ENCODE measurements around the gene UBE2F. TPM values are rescaled to one million over a fixed set of nuclear protein-coding genes. Genes with fewer than 3 reads are reported as not detected.

UBE2F gene
- total and polyA plus RNA-seq, 7 donors, result 50.7 to 115 (median 67.8) TPM

DNA sequence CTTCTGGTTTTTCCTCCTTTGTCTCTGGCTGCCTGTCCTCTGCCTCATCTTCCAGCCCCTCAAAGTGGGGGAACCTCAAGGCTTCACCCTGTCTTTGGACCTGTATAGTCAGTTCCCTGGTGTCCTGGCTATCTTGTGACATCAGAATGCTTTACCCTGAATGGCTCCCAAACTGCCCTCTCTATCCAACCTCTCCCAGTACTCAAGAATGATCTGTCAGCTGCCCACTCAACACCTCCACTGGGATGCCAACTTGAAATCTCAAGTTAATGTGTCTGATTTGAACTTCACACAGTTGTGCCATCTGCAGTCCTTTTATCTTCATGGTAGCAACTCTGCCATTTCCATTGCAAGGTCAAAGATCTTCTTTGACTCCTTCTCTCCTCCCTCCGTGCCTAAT is 43.8 kb downstream of the UBE2F start:
- Histone ChIP-seq H3K27ac (no peak overlapping the region), H3K9me3 (no peaks in the 10 kb centered on the region), H3K4me3 (no peak overlapping the region), H3K36me3 (no peaks in the 10 kb centered on the region), H3K27me3 (no peaks in the 10 kb centered on the region), H3K4me1 (no peaks in the 10 kb centered on the region)
- TF ChIP-seq EP300 (IDR thresholded peaks at IDR 0.05) (no peak), POLR2A (IDR thresholded peaks at IDR 0.05) (no peak), POLR2AphosphoS5 (IDR thresholded peaks at IDR 0.05) (no peak)
- TF ChIP-seq, protein P1, sequence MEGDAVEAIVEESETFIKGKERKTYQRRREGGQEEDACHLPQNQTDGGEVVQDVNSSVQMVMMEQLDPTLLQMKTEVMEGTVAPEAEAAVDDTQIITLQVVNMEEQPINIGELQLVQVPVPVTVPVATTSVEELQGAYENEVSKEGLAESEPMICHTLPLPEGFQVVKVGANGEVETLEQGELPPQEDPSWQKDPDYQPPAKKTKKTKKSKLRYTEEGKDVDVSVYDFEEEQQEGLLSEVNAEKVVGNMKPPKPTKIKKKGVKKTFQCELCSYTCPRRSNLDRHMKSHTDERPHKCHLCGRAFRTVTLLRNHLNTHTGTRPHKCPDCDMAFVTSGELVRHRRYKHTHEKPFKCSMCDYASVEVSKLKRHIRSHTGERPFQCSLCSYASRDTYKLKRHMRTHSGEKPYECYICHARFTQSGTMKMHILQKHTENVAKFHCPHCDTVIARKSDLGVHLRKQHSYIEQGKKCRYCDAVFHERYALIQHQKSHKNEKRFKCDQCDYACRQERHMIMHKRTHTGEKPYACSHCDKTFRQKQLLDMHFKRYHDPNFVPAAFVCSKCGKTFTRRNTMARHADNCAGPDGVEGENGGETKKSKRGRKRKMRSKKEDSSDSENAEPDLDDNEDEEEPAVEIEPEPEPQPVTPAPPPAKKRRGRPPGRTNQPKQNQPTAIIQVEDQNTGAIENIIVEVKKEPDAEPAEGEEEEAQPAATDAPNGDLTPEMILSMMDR (IDR thresholded peaks at IDR 0.05), result no peak
- WGBS, 2 donors, result 97 to 98% methylated on average over 1 of the region's 1 CpG
- intact Hi-C loops (cut with DNase I), result no loop called here
- DNase-seq, result no peak

GRCh38 chr2:238013806-238014205 is 47.0 kb downstream of the UBE2F start:
- Histone ChIP-seq H3K9me3 (no peaks in the 10 kb centered on the region), H3K27ac (no peak overlapping the region), H3K4me3 (no peak overlapping the region), H3K4me1 (no peaks in the 10 kb centered on the region), H3K36me3 (peaks cover 0 to 10% (median 3%) of the 10 kb centered on the region in 4 donors), H3K27me3 (no peaks in the 10 kb centered on the region)
- TF ChIP-seq POLR2AphosphoS5 (IDR thresholded peaks at IDR 0.05) (no peak), EP300 (IDR thresholded peaks at IDR 0.05) (no peak), POLR2A (IDR thresholded peaks at IDR 0.05) (no peak)
- TF ChIP-seq, protein P1 (IDR thresholded peaks at IDR 0.05), result no peak
- intact Hi-C loops (cut with DNase I), result no loop called here
- WGBS, 2 donors, result 96 to 97% methylated on average over 7 of the region's 7 CpGs
- no peak for DNase-seq

DNA sequence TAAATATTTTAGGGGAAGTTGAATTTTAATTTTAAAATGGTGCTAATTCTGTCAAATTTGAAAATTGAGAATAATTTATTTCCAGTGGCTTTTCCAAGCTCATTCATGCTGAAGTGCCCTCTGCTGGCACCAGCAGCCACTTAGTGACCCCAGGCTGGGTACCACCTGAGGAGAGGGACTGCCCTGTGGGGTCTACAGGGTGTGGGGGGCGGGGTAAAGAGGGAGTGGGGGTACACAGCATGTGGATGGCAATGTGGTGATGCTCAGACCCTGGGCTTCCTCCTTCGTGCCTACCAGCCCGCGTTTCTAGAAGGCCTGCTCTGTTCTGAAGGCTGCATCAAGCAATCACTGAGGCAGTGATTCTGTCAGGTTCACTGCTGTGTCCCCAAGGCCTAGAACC is 48.9 kb downstream of the UBE2F start:
- Histone ChIP-seq H3K27me3 (no peaks in the 10 kb centered on the region), H3K4me3 (no peak overlapping the region), H3K36me3 (peaks cover 0 to 10% (median 3%) of the 10 kb centered on the region in 4 donors), H3K27ac (no peak overlapping the region), H3K4me1 (no peaks in the 10 kb centered on the region), H3K9me3 (no peaks in the 10 kb centered on the region)
- 73 to 91% methylated on average over 4 of the region's 4 CpGs for WGBS, 2 donors
- DNase-seq, result no peak
- TF ChIP-seq, protein P1 (IDR thresholded peaks at IDR 0.05), result no peak
- TF ChIP-seq POLR2AphosphoS5 (IDR thresholded peaks at IDR 0.05), result no peak
- TF ChIP-seq POLR2A (IDR thresholded peaks at IDR 0.05), result no peak
- TF ChIP-seq EP300 (IDR thresholded peaks at IDR 0.05), result no peak
- intact Hi-C loops (cut with DNase I), result no loop called here

- 79 to 91% methylated on average over 8 of the region's 8 CpGs for WGBS, 2 donors
- Histone ChIP-seq H3K9me3 (no peaks in the 10 kb centered on the region), H3K27ac (no peak overlapping the region), H3K36me3 (peaks cover 0 to 10% (median 3%) of the 10 kb centered on the region in 4 donors), H3K4me1 (no peaks in the 10 kb centered on the region), H3K27me3 (no peaks in the 10 kb centered on the region), H3K4me3 (no peak overlapping the region)
- intact Hi-C loops (cut with DNase I), result no loop called here
- TF ChIP-seq POLR2A (IDR thresholded peaks at IDR 0.05) (no peak), EP300 (IDR thresholded peaks at IDR 0.05) (no peak), POLR2AphosphoS5 (IDR thresholded peaks at IDR 0.05) (no peak)
- TF ChIP-seq, protein P1 (IDR thresholded peaks at IDR 0.05), result no peak
- no peak for DNase-seq
Observed at GRCh38 chr2:238016526-238016925, 49.7 kb downstream of the UBE2F start.

DNA sequence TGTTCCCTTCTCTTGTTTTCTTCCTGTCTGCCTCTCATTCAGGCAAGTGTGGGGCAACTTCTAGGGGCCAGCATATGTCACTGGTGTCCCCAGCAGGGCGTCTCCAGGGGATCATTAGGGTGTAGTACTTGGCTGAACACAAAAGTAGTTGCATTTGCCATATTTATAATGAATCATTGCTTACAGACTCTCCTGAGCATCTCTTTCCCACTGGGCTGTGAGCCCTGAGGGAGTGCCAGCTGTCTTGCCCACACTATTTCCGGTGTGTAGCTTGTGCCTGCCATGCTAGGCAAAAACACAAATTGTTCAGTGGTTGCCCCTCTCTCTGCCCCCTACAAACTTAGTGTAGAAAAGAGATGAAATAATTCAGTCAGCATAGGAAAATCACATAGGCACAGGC is 53.1 kb downstream of the UBE2F start:
- H3K27me3 ChIP-seq, result no peaks in the 10 kb centered on the region
- 94 to 97% methylated on average over 2 of the region's 2 CpGs for WGBS, 2 donors
- intact Hi-C loops (cut with DNase I), result no loop called here
- no peaks in the 10 kb centered on the region for H3K9me3 ChIP-seq
- no peaks in the 10 kb centered on the region for H3K4me1 ChIP-seq
- H3K4me3 ChIP-seq, result no peak overlapping the region
- H3K27ac ChIP-seq, result no peak overlapping the region
- H3K36me3 ChIP-seq, result peaks cover 0 to 11% (median 3%) of the 10 kb centered on the region in 4 donors
- TF ChIP-seq POLR2A (IDR thresholded peaks at IDR 0.05), result no peak
- TF ChIP-seq, protein P1 (IDR thresholded peaks at IDR 0.05), result no peak
- TF ChIP-seq EP300 (IDR thresholded peaks at IDR 0.05), result no peak
- TF ChIP-seq POLR2AphosphoS5 (IDR thresholded peaks at IDR 0.05), result no peak
- DNase-seq, result no peak
